Stimulated activated CD8-positive, alpha-beta memory T cell treated with anti-CD3 and anti-CD28 coated beads, Interleukin-12 subunit alpha, Interleukin-12 subunit beta, amount 100 ng/mL, for 24 hours (primary cell): ENCODE results near the gene HTR2C.
"Not testable (repeated sequence)": the region's sequence is repeated elsewhere in the genome, so short reads cannot be mapped to it uniquely, and the experiment has no call there.

ENCODE experiments used
- DNase-seq: peaks from one replicate; pipeline ENCODE4 v3.0.0-alpha.2; 2020; ENCODE audit errors: extremely low read depth

The HTR2C gene

DNA sequence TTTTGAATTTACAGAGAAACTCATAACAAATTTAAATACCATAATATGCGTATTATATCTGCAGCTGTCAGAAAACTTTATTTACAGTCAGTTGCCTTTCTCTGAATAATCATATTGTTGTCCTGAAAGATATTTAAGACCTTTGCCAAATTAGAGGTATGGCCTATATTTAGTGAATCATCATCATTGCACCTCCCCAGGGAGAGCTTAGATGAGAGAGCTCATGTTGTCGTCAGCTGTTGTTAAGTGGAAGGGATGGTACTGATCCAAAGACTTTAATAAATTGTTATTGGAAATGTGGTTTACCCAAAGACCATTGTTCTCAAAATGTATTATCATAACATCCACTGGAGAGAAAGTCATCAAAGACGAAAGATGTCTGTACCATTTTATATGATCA lies 128.6 kb downstream of the HTR2C start:
- no peak for DNase-seq

GRCh38 chrX:114715096-114715495 lies 131.2 kb downstream of the HTR2C start:
- no peak for DNase-seq

DNA sequence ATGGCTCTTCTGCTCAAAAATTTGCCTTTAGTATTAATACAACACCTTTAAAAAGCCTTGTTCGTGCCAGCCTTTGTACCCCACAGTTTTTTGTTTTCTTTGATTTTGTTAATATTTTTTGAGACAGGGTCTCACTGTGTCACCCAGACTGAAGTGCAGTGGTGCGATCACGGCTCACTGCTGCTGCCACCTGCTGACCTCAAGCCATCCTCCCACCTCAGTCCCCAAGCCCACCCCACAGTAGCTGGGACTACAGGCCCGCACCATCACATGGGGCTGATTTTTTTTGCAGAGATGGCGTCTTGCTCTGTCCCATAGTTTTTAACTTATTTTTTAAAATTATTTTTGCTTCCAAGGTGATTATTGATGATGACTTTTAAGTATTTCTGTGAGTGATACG lies 134.0 kb downstream of the HTR2C start:
- DNase-seq = no peak

- DNase-seq = no peak
These were observed 182.7 kb downstream of the HTR2C start for GRCh38 chrX:114766541-114766940.

- no peak for DNase-seq
These were observed 190.8 kb downstream of the HTR2C start for GRCh38 chrX:114774691-114775090.

- DNase-seq = no peak
These were observed 199.0 kb downstream of the HTR2C start for GRCh38 chrX:114782925-114783324.

- no peak for DNase-seq
These were observed 203.2 kb downstream of the HTR2C start for GRCh38 chrX:114787061-114787460.

DNA sequence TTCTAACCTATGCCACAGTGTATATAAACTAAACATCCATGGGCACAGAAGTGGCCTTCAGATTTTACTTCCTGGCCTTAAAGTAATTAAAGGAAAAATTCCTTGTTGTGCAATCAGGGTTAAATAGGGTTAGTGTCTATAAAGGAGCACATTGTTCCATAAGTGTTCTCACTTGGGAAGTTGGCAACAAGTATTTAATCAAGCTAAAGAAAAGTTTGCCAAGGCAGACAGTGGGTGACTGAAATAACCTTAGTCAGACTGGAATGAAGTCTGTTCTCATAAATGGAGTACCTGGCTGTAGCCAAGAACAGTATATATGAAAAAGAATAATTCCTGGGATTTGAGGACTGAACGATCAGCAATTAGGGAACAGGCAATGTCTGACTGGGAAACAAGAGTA lies 213.6 kb downstream of the HTR2C start:
- DNase-seq = no peak

GRCh38 chrX:114798907-114799306 lies 215.0 kb downstream of the HTR2C start:
- DNase-seq = no peak

DNA sequence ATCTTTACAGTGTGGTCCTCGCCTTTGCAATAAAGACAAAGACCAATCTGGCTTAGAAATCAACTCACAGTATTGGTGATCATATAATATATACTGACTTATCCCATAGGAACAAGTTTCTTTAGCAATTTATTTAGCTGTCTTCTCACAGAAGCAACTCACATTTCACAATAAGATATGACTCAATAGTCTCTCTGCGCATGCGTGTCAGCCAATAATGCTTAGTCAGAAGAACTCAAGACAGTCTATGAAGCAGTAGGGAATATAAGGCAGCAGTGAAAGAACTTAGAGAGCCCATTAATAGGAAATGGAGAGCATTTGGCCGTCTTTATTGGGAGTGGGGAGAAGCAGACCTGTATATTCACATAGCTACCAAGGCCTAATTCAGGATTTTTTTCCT lies 216.8 kb downstream of the HTR2C start:
- DNase-seq = no peak

DNA sequence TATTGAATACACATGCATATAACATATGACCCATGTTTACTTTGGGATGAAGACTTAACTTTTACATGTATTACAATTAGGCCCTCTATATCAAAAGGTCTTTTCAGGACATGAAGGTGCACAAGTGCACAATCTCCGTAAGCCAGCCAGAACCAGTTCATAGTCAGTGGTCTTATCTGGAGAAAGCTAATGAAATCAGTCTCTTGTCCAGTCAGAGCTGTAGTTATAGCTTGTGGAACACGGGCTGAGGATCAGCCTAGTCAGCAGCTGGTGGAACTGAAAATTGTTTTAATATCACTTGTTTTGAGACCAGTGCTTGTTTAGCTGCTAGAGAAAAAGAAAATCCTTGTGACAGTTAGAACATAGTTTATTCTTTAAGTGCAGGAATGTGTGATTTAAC lies 235.6 kb downstream of the HTR2C start:
- no peak for DNase-seq

DNA sequence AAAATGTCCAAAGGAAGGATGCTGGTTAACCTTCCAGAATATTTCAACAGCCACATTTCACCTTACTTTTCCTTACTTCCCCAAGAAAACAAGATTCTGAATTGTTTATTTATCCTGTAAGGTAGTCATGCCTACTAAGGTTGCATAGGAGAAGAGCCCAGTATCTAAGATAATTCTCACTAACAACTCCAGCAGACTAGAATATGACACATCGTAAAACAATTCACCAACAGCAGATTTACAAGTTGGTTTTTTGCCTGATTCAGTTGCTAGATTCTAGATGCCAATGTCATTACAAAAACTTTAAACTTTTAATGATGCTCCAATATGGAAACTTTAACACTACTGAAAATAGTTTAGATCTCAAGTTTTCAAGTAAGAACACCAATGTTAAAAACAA lies 257.2 kb downstream of the HTR2C start:
- no peak for DNase-seq

DNA sequence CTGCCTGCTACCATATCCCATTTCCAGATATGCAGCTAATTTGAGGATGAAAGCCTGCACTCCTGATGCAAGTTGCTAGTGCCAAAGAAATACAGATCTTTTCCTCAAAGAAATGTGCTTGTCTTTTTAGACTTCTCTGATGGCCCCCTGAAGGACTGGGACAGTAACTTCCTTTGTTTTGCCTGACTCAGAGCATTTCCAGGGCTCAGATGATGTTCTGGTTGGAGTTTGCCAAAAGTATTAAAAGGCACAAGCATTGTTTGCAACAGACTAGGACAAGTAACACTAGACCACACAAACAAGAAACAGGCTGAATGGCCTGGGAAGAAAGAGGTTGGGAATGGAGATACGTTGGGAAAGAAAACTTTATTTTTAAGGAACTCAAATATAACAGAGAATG lies 258.3 kb downstream of the HTR2C start:
- no peak for DNase-seq

- DNase-seq = no peak
These were observed 305.6 kb downstream of the HTR2C start for GRCh38 chrX:114889481-114889880.

DNA sequence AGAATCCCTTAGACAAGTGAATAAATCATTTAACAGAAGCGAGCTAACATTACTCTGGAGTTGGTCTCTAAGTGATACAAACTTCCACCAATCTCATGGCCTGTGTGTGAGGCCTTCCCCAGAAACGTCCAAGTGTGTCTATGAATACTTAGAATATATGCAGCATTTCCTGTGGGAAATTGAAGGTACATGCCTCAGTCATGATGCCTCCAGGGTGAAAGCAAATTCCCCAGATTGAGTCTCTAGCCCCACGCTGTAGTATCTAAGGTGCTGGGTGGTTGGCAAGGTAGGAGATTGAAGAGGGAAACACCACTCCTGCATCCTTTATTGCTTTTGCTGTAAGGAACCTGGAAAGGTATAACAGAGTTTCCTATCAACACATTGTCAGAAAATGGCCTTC lies 319.7 kb downstream of the HTR2C start:
- DNase-seq = no peak

GRCh38 chrX:114905251-114905650 lies 321.4 kb downstream of the HTR2C start:
- no peak for DNase-seq

DNA sequence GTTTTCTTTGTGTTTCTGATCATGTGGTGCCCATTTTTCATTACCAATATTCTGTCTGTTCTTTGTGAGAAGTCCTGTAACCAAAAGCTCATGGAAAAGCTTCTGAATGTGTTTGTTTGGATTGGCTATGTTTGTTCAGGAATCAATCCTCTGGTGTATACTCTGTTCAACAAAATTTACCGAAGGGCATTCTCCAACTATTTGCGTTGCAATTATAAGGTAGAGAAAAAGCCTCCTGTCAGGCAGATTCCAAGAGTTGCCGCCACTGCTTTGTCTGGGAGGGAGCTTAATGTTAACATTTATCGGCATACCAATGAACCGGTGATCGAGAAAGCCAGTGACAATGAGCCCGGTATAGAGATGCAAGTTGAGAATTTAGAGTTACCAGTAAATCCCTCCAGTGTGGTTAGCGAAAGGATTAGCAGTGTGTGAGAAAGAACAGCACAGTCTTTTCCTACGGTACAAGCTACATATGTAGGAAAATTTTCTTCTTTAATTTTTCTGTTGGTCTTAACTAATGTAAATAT lies 323.2 kb downstream of the HTR2C start:
- DNase-seq = no peak

- no peak for DNase-seq
These were observed 340.5 kb downstream of the HTR2C start for GRCh38 chrX:114924423-114924822.

GRCh38 chrX:114924856-114925255 lies 341.0 kb downstream of the HTR2C start:
- DNase-seq = no peak

DNA sequence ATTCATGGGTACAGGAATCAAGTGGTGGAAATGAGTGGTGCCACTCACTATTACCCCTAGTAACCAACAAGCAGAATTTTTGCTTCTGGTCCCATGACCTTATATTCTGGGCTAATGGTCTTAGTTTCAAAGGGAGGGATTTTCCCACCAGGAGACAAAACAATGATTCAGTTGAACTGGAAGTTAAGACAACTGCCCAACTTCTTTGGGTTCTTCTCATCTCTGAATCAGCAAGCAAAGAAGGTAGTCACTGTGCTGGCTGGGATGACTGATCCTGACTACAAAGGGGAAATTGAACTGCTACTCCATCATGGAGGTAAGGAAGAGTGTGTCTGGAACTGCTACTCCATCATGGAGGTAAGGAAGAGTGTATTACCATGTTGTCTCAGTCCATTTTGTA lies 346.3 kb downstream of the HTR2C start:
- no peak for DNase-seq

- DNase-seq = no peak
These were observed 348.7 kb downstream of the HTR2C start for GRCh38 chrX:114932550-114932949.

DNA sequence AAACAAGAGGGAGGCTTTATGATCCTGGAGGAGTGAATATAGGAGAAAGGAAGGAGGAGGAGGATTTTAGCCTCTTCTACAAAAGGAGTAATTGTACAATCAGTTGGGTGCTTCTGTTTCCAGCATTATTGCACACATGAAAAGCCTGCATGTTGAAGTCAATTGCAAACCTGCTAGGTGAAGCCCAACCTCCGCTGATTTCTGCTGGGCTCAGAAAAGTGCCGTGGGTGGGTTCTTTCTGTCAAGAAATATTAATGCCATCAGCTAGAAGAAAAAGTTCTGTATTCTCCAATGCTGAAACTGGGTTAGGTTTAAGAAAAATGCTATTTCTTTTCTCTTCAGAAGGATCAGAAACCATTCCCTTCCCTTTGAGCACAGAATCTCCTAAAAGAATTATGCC lies 349.4 kb downstream of the HTR2C start:
- not testable (repeated sequence) for DNase-seq

- DNase-seq = not testable (repeated sequence)
These were observed 353.2 kb downstream of the HTR2C start for GRCh38 chrX:114937090-114937489.

DNA sequence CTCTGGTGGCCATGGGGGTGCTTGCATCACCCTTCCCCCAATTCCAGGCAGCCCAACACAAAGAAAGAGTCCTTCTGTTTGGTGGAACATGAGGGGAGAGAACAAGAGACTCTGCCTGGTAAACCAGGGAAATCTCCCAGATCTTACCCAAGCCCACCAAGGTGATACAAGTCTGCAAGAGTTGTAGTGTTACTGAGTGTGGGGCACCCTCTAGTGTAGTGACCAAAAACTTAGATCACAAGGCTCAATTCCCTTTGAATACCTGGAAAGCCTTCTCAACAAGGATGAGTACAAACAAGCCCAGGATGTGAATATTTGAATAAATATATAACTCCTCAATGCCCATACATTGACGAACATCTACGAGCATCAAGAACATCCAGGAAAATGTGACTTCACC lies 368.8 kb downstream of the HTR2C start:
- no peak for DNase-seq
